K562 (cell line): ENCODE data around the gene SH3TC2. TPM values are rescaled to one million over a fixed set of nuclear protein-coding genes. Genes with fewer than 3 reads are reported as not detected.

Experiments
- ETV6 ChIP-seq, 3 experiments: fragments of 150-350 bp in 1 of 3; sonication (generic) in 1 of 3; formaldehyde crosslinking in 1 of 3; IDR thresholded peaks; 2 replicates each; pipeline versions ENCODE4 v1.6.1 to v1.8.0; 2014 to 2022; ENCODE audit warnings: borderline replicate concordance in 2 of 3, low read depth in 2 of 3, antibody characterized with exemption in 1 of 3, low read length in 1 of 3, mild to moderate bottlenecking in 1 of 3, missing genetic modification reagents in 1 of 3
- MXI1 ChIP-seq: IDR thresholded peaks from 2 replicates; pipeline ENCODE4 v1.6.1; 2011; ENCODE audit warnings: low read depth, mild to moderate bottlenecking, improper control_type of control experiment, low read length
- NBN ChIP-seq: fragments of 450-650 bp; IDR thresholded peaks from 2 replicates; pipeline ENCODE4 v1.6.1; 2016; ENCODE audit warnings: low read depth, mild to moderate bottlenecking
- NEUROD1 ChIP-seq: fragments of 150-350 bp; IDR thresholded peaks from 2 replicates; pipeline ENCODE4 v1.6.1; 2014; ENCODE audit warnings: borderline replicate concordance, low read length, low read depth; ENCODE audit not compliant: partially characterized antibody
- NFATC3 ChIP-seq: fragments of 450-650 bp; IDR thresholded peaks from 2 replicates; pipeline ENCODE4 v1.6.1; 2017; ENCODE audit warnings: mild to moderate bottlenecking
- PCBP1 ChIP-seq: fragments of 200-400 bp; formaldehyde crosslinking; IDR thresholded peaks from 2 replicates; pipeline ENCODE4 v1.6.1; 2018; ENCODE audit warnings: mild to moderate bottlenecking, low read depth, low read length; ENCODE audit not compliant: poor library complexity, severe bottlenecking
- PHTF2 ChIP-seq: fragments of 250-450 bp; sonication (Bioruptor Pico); IDR thresholded peaks from 2 replicates; pipeline ENCODE4 v1.5.0; 2021; ENCODE audit warnings: mild to moderate bottlenecking
- RBM22 ChIP-seq: fragments of 200-400 bp; formaldehyde crosslinking; IDR thresholded peaks from 2 replicates; pipeline ENCODE4 v1.6.1; 2018; ENCODE audit warnings: low read length, low read depth; ENCODE audit not compliant: poor library complexity, severe bottlenecking
- SMC3 ChIP-seq: conservative IDR thresholded peaks from 2 replicates; pipeline ENCODE4 v1.6.1; 2011; ENCODE audit warnings: low read depth, low read length, improper control_type of control experiment; ENCODE audit not compliant: insufficient read depth
- TAF15 ChIP-seq: fragments of 200-400 bp; formaldehyde crosslinking; IDR thresholded peaks from 2 replicates; pipeline ENCODE4 v1.6.1; 2017; ENCODE audit warnings: mild to moderate bottlenecking, low read depth, low read length, moderate library complexity
- TAF7 ChIP-seq: fragments of 450-650 bp; IDR thresholded peaks from 2 replicates; pipeline ENCODE4 v1.6.1; 2016; ENCODE audit warnings: missing genetic modification characterization, missing compliant biosample characterization
- TCF7L2 ChIP-seq: fragments of 150-350 bp; IDR thresholded peaks from 2 replicates; pipeline ENCODE4 v1.6.1; 2016; ENCODE audit warnings: low read depth, mild to moderate bottlenecking, low read length, moderate library complexity
- ZNF184 ChIP-seq: sonication (generic); formaldehyde crosslinking; IDR thresholded peaks from 2 replicates; pipeline ENCODE4 v1.5.0; 2020; ENCODE audit warnings: missing genetic modification reagents
- ZNF24 ChIP-seq: fragments of 450-650 bp; IDR thresholded peaks from 2 replicates; pipeline ENCODE4 v1.6.1; 2016
- polyA plus RNA-seq, 8 experiments: library from polyadenylated mRNA; depleted of rRNA in 4 of 8; stranded (reverse) in 5 of 8; unstranded in 3 of 8; fragments of >200 nt; fragmentation: Nextera tagmentation in 2 of 8; fragmentation: Illumina TruSeq in 1 of 8; extraction: Ambion mirVana in 2 of 8; extraction: Trizol in 1 of 8; gene quantifications; 2 replicates each; pipeline versions ENCODE4 v1.2.1 to v1.2.3, GENCODE V29; 2011 to 2014; ENCODE audit warnings: inconsistent platforms in 1 of 8, missing spikeins in 1 of 8
- total RNA-seq, 7 experiments: library from RNA; depleted of rRNA in 6 of 7; stranded (reverse); fragments of >200 nt in 6 of 7; fragmentation: Illumina TruSeq in 2 of 7; extraction: Trizol in 2 of 7; gene quantifications; 2 replicates each; pipeline versions ENCODE4 v1.2.1 to v1.2.3, GENCODE V29; 2011 to 2021; ENCODE audit warnings: low replicate concordance in 1 of 7
- TF ChIP-seq, protein P1 (sequence below): sonication (generic); formaldehyde crosslinking; IDR thresholded peaks from 2 replicates; pipeline ENCODE4 v1.9.0; 2022; ENCODE audit warnings: mild to moderate bottlenecking, missing genetic modification reagents
- TF ChIP-seq, protein P2 (sequence below): sonication (generic); formaldehyde crosslinking; IDR thresholded peaks from 2 replicates; pipeline ENCODE4 v1.8.0; 2023; ENCODE audit warnings: missing genetic modification reagents, mild to moderate bottlenecking, borderline replicate concordance
- TF ChIP-seq, protein P3 (sequence below): fragments of 250-450 bp; sonication (Bioruptor Pico); IDR thresholded peaks from 2 replicates; pipeline ENCODE4 v1.5.0; 2021

SH3TC2 gene
- total and polyA plus RNA-seq, 9 of the 15 experiments (the other 6 are each of a cell fraction or from before 2014, with no cell fraction given): 0.03 to 0.80 (median 0.55) TPM; not detected in 1

DNA sequence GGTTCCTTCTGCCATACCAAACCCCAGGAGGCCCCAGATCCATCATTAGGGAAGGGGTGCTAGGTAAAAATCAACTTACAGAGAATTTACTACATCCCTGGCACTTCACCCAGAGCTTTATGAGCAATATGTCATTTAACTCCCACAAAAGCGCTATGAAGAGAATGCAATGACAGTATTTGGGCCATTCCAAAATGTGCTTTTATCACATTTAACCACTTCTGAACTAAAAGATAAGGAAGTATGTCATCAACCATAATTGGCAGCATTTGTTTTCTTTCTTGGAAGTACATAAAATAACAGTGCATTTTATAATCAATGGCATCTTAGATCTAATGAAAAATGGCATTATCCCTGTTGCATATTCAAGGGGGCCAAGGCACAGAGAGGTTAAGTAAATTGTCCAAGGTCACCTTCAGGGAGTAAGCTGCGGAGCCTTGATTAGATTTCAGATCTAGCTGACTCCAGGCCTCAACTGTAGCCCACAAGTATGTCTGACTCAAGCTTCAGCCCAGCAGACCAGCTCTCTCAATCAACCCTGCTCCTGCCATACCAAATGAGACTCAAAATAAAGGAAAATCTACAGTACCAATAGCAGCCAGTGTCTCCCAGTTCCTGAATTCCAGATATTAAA is 16.5 kb downstream of the SH3TC2 start (continued):
- TF ChIP-seq, protein P1, sequence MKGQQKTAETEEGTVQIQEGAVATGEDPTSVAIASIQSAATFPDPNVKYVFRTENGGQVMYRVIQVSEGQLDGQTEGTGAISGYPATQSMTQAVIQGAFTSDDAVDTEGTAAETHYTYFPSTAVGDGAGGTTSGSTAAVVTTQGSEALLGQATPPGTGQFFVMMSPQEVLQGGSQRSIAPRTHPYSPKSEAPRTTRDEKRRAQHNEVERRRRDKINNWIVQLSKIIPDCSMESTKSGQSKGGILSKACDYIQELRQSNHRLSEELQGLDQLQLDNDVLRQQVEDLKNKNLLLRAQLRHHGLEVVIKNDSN: no peak
- TF ChIP-seq NBN (no peak), TAF7 (no peak), RBM22 (no peak), SMC3 (no peak), NFATC3 (no peak), PHTF2 (CRISPR knock-in tag) (no peak), NEUROD1 (no peak), MXI1 (no peak), ZNF24 (no peak), TAF15 (no peak), PCBP1 (no peak), ZNF184 (CRISPR knock-in tag) (no peak), ETV6 (IDR thresholded peaks at IDR 0.05; ENCODE audit: borderline replicate concordance in 1 of 2, low read depth in 2 of 2, low read length in 1 of 2) (no peak), ETV6 (CRISPR knock-in tag; IDR thresholded peaks at IDR 0.05; ENCODE audit: borderline replicate concordance) (no peak), TCF7L2 (no peak)
- TF ChIP-seq, protein P2, sequence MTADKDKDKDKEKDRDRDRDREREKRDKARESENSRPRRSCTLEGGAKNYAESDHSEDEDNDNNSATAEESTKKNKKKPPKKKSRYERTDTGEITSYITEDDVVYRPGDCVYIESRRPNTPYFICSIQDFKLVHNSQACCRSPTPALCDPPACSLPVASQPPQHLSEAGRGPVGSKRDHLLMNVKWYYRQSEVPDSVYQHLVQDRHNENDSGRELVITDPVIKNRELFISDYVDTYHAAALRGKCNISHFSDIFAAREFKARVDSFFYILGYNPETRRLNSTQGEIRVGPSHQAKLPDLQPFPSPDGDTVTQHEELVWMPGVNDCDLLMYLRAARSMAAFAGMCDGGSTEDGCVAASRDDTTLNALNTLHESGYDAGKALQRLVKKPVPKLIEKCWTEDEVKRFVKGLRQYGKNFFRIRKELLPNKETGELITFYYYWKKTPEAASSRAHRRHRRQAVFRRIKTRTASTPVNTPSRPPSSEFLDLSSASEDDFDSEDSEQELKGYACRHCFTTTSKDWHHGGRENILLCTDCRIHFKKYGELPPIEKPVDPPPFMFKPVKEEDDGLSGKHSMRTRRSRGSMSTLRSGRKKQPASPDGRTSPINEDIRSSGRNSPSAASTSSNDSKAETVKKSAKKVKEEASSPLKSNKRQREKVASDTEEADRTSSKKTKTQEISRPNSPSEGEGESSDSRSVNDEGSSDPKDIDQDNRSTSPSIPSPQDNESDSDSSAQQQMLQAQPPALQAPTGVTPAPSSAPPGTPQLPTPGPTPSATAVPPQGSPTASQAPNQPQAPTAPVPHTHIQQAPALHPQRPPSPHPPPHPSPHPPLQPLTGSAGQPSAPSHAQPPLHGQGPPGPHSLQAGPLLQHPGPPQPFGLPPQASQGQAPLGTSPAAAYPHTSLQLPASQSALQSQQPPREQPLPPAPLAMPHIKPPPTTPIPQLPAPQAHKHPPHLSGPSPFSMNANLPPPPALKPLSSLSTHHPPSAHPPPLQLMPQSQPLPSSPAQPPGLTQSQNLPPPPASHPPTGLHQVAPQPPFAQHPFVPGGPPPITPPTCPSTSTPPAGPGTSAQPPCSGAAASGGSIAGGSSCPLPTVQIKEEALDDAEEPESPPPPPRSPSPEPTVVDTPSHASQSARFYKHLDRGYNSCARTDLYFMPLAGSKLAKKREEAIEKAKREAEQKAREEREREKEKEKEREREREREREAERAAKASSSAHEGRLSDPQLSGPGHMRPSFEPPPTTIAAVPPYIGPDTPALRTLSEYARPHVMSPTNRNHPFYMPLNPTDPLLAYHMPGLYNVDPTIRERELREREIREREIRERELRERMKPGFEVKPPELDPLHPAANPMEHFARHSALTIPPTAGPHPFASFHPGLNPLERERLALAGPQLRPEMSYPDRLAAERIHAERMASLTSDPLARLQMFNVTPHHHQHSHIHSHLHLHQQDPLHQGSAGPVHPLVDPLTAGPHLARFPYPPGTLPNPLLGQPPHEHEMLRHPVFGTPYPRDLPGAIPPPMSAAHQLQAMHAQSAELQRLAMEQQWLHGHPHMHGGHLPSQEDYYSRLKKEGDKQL (CRISPR knock-in tag): no peak
- TF ChIP-seq, protein P3, sequence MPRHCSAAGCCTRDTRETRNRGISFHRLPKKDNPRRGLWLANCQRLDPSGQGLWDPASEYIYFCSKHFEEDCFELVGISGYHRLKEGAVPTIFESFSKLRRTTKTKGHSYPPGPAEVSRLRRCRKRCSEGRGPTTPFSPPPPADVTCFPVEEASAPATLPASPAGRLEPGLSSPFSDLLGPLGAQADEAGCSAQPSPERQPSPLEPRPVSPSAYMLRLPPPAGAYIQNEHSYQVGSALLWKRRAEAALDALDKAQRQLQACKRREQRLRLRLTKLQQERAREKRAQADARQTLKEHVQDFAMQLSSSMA: no peak
